ENCODE measurements around the gene FIGNL1. TPM values are rescaled to one million over a fixed set of nuclear protein-coding genes. Genes with fewer than 3 reads are reported as not detected.

Gene FIGNL1, protein sequence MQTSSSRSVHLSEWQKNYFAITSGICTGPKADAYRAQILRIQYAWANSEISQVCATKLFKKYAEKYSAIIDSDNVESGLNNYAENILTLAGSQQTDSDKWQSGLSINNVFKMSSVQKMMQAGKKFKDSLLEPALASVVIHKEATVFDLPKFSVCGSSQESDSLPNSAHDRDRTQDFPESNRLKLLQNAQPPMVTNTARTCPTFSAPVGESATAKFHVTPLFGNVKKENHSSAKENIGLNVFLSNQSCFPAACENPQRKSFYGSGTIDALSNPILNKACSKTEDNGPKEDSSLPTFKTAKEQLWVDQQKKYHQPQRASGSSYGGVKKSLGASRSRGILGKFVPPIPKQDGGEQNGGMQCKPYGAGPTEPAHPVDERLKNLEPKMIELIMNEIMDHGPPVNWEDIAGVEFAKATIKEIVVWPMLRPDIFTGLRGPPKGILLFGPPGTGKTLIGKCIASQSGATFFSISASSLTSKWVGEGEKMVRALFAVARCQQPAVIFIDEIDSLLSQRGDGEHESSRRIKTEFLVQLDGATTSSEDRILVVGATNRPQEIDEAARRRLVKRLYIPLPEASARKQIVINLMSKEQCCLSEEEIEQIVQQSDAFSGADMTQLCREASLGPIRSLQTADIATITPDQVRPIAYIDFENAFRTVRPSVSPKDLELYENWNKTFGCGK
- 10 to 100 TPM; 39.7 to 41.2 TPM for total RNA-seq

- peaks cover 46% of the 10 kb centered on the region for H3K4me1 Mint-ChIP-seq
- H3K27me3 Mint-ChIP-seq, result peaks cover 7% of the 10 kb centered on the region
- peak within 1 kb of the TSS; percentile 61 for H3K27ac Mint-ChIP-seq
- peak within 1 kb of the TSS; percentile 91 for H3K4me3 Mint-ChIP-seq
- no peaks in the 10 kb centered on the region for H3K9me3 Mint-ChIP-seq
- POLR2A ChIA-PET, result interaction anchor here (0.6 to 2.6 kb wide), 18 partner anchors 10 to 290 kb away, joined by 3 to 13 read pairs (median 4); no protein-coding TSS in a partner anchor
- H3K36me3 Mint-ChIP-seq (ENCODE audit: low read depth), result peaks cover 25% of the 10 kb centered on the region
- CTCF ChIA-PET, result interaction anchor here (1.3 to 3.8 kb wide), 5 partner anchors 17 to 711 kb away, joined by 3 to 21 read pairs (median 4); partner anchors contain the start of gene ZPBP
- DNase-seq, result peak; percentile 87
Measured at GRCh38 chr7:50449881-50450589, at the start of gene FIGNL1. FIGNL1 (minus strand) TSS chr7:50450350; CDS start chr7:50447287, 3,063 bp downstream.

DNA sequence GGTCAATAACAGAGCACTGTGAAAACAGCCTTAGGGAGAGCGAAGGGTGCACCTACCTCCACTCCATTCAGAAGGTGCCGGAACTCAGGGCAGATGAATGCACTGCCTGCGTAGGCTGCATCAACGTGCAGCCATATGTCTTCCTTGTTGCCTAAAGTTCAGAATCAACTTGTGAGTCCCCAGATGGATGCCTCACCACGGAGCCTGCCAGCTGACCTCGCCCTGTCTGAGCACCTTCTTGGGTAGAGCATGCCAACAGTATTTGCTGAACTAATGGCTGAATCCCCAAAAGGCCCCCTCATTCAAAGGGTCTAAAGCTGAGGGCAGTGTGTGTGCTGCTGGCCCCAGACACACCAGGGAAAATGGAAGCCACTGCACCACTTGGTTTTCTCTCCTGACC is 48.9 kb upstream of the FIGNL1 start:
- Mint-ChIP-seq H3K4me3 (no peak overlapping the region), H3K27ac (no peak overlapping the region), H3K4me1 (peaks cover 10% of the 10 kb centered on the region), H3K9me3 (no peaks in the 10 kb centered on the region), H3K27me3 (peaks cover 30% of the 10 kb centered on the region), H3K36me3 (ENCODE audit: low read depth) (no peaks in the 10 kb centered on the region)
- ChIA-PET POLR2A (no interaction called here), CTCF (interaction anchor here (0.7 kb wide), 1 partner anchor 135 kb away, joined by 3 read pairs; no protein-coding TSS in a partner anchor)
- no peak for DNase-seq

DNA sequence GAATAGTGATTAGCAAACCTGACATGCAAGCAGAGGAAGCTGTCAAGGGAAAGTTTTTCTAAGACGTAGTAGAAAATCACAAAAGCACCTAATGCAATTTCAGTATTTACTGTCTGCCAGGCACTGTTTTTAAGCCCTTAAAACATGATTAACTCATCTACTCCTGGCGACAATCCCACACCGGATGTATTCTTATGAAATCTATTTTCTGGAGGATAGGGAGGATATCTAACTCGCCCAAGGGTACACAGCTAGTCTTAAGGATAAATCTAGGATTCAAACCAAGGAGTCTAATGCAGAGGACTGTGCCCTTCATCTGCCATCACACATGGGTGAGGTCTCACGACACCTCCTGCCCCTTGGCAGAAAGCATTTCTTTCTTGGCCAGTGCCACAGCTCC is 47.8 kb upstream of the FIGNL1 start:
- ChIA-PET CTCF (interaction anchor here (1.2 kb wide), 2 partner anchors 181 to 665 kb away, joined by 3 read pairs; no protein-coding TSS in a partner anchor), POLR2A (no interaction called here)
- H3K4me3 Mint-ChIP-seq, result no peak overlapping the region
- DNase-seq, result no peak
- peaks cover 32% of the 10 kb centered on the region for H3K27me3 Mint-ChIP-seq
- no peaks in the 10 kb centered on the region for H3K36me3 Mint-ChIP-seq (ENCODE audit: low read depth)
- H3K9me3 Mint-ChIP-seq, result no peaks in the 10 kb centered on the region
- no peak overlapping the region for H3K27ac Mint-ChIP-seq
- H3K4me1 Mint-ChIP-seq, result peaks cover 15% of the 10 kb centered on the region

GRCh38 chr7:50497068-50497642 is 47.0 kb upstream of the FIGNL1 start:
- Mint-ChIP-seq H3K4me1 (peaks cover 15% of the 10 kb centered on the region), H3K27ac (no peak overlapping the region), H3K4me3 (no peak overlapping the region), H3K36me3 (ENCODE audit: low read depth) (no peaks in the 10 kb centered on the region), H3K27me3 (peaks cover 30% of the 10 kb centered on the region), H3K9me3 (no peaks in the 10 kb centered on the region)
- no peak for DNase-seq
- ChIA-PET POLR2A (no interaction called here), CTCF (interaction anchor here (0.9 to 1.7 kb wide), 5 partner anchors 12 to 665 kb away, joined by 3 to 5 read pairs (median 3); no protein-coding TSS in a partner anchor)

DNA sequence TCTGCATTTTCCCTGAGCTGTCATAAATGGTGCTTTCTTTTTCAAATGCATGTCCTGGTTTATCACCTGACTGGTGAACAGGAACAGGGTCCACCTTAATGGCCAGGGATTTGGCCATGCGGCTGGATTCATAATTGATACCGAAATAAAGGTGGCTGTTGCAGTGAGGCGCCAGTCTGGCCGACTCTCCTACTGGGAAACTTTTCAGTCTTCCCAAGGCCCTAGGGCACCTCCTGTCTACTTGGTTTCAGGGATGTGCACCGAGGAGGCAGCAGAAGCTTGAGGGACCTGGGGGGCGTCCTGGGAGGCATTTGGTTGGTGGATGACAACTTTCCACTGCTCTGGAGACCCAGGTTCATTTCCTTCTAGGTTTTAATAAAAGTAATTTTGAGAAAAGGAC is 46.4 kb upstream of the FIGNL1 start:
- H3K27me3 Mint-ChIP-seq, result peaks cover 33% of the 10 kb centered on the region
- no peak for DNase-seq
- H3K9me3 Mint-ChIP-seq, result no peaks in the 10 kb centered on the region
- no peak overlapping the region for H3K4me3 Mint-ChIP-seq
- no peaks in the 10 kb centered on the region for H3K36me3 Mint-ChIP-seq (ENCODE audit: low read depth)
- H3K4me1 Mint-ChIP-seq, result peaks cover 15% of the 10 kb centered on the region
- POLR2A ChIA-PET, result no interaction called here
- H3K27ac Mint-ChIP-seq, result no peak overlapping the region
- CTCF ChIA-PET, result interaction anchor here (0.9 to 1.7 kb wide), 3 partner anchors 11 to 137 kb away, joined by 3 to 5 read pairs (median 3); no protein-coding TSS in a partner anchor

- Mint-ChIP-seq H3K27ac (no peak overlapping the region), H3K27me3 (peaks cover 38% of the 10 kb centered on the region), H3K9me3 (no peaks in the 10 kb centered on the region), H3K36me3 (ENCODE audit: low read depth) (no peaks in the 10 kb centered on the region), H3K4me1 (peaks cover 15% of the 10 kb centered on the region), H3K4me3 (no peak overlapping the region)
- POLR2A ChIA-PET, result no interaction called here
- no peak for DNase-seq
- CTCF ChIA-PET, result interaction anchor here (1.7 kb wide), 1 partner anchor 28 kb away, joined by 5 read pairs; no protein-coding TSS in a partner anchor
Measured at GRCh38 chr7:50495746-50496145, 45.6 kb upstream of the FIGNL1 start.

DNA sequence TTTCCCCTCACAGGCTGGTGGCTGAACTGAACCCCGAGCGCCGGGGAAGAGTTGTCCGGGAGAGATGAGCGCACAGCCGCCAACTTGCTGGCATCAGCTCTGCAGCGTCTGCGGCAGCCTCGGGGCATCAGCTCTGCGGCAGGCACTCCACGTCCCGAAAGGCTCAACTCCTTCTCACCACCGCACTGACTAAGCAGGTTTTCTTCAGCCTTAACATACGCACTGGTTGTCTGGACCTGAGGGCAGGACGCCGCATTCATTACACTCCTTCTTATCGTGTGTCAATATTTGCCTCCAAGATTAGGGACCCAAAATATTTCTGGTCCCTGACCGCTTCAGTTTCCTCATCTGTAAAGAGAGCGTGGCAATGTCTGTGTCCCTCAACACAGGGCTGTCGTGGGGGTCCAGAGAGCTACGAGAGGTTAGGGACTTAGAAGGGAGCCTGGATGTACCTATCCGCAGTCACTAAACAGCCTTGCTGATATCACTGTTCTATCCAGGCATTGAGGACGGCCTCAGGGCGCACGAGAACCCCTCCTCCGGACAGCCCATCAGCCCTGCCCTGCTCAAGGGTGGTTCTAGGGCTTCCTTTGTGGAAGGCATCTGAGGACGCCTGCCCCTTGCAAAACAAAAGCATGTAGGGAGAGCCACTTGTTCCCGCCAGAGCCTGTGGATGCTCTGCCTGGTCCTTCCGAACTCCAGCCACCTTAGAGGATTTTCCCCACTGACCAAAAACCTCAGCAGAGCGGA is 42.8 kb upstream of the FIGNL1 start:
- H3K9me3 Mint-ChIP-seq, result no peaks in the 10 kb centered on the region
- H3K4me3 Mint-ChIP-seq, result no peak overlapping the region
- no peak for DNase-seq
- CTCF ChIA-PET, result no interaction called here
- peaks cover 15% of the 10 kb centered on the region for H3K4me1 Mint-ChIP-seq
- H3K27ac Mint-ChIP-seq, result no peak overlapping the region
- H3K36me3 Mint-ChIP-seq (ENCODE audit: low read depth), result no peaks in the 10 kb centered on the region
- POLR2A ChIA-PET, result no interaction called here
- peaks cover 32% of the 10 kb centered on the region for H3K27me3 Mint-ChIP-seq

GRCh38 chr7:50491943-50492342 is 41.8 kb upstream of the FIGNL1 start:
- H3K4me1 Mint-ChIP-seq, result peaks cover 8% of the 10 kb centered on the region
- no peaks in the 10 kb centered on the region for H3K9me3 Mint-ChIP-seq
- H3K27me3 Mint-ChIP-seq, result peaks cover 22% of the 10 kb centered on the region
- POLR2A ChIA-PET, result no interaction called here
- no peak overlapping the region for H3K4me3 Mint-ChIP-seq
- H3K36me3 Mint-ChIP-seq (ENCODE audit: low read depth), result no peaks in the 10 kb centered on the region
- CTCF ChIA-PET, result interaction anchor here (1.1 kb wide), 1 partner anchor 102 kb away, joined by 3 read pairs; no protein-coding TSS in a partner anchor
- no peak for DNase-seq
- no peak overlapping the region for H3K27ac Mint-ChIP-seq

GRCh38 chr7:50491209-50491608 is 41.1 kb upstream of the FIGNL1 start:
- CTCF ChIA-PET, result interaction anchor here (1.1 kb wide), 1 partner anchor 103 kb away, joined by 3 read pairs; no protein-coding TSS in a partner anchor
- no peaks in the 10 kb centered on the region for H3K36me3 Mint-ChIP-seq (ENCODE audit: low read depth)
- peaks cover 5% of the 10 kb centered on the region for H3K4me1 Mint-ChIP-seq
- POLR2A ChIA-PET, result no interaction called here
- H3K4me3 Mint-ChIP-seq, result no peak overlapping the region
- H3K27me3 Mint-ChIP-seq, result peaks cover 18% of the 10 kb centered on the region
- H3K27ac Mint-ChIP-seq, result no peak overlapping the region
- DNase-seq, result no peak
- H3K9me3 Mint-ChIP-seq, result no peaks in the 10 kb centered on the region

- ChIA-PET POLR2A (no interaction called here), CTCF (no interaction called here)
- Mint-ChIP-seq H3K36me3 (ENCODE audit: low read depth) (no peaks in the 10 kb centered on the region), H3K27me3 (peaks cover 18% of the 10 kb centered on the region), H3K9me3 (no peaks in the 10 kb centered on the region), H3K4me1 (peaks cover 2% of the 10 kb centered on the region), H3K4me3 (no peak overlapping the region), H3K27ac (no peak overlapping the region)
- DNase-seq, result no peak
Measured at GRCh38 chr7:50488379-50488778, 38.2 kb upstream of the FIGNL1 start.

- Mint-ChIP-seq H3K27ac (no peak overlapping the region), H3K4me3 (no peak overlapping the region), H3K27me3 (peaks cover 17% of the 10 kb centered on the region), H3K9me3 (no peaks in the 10 kb centered on the region), H3K4me1 (no peaks in the 10 kb centered on the region), H3K36me3 (ENCODE audit: low read depth) (no peaks in the 10 kb centered on the region)
- CTCF ChIA-PET, result interaction anchor here (1.3 kb wide), 1 partner anchor 18 kb away, joined by 8 read pairs; no protein-coding TSS in a partner anchor
- DNase-seq, result no peak
- POLR2A ChIA-PET, result no interaction called here
Measured at GRCh38 chr7:50486512-50486911, 36.4 kb upstream of the FIGNL1 start.

- CTCF ChIA-PET, result no interaction called here
- H3K4me3 Mint-ChIP-seq, result no peak overlapping the region
- peaks cover 10% of the 10 kb centered on the region for H3K27me3 Mint-ChIP-seq
- H3K4me1 Mint-ChIP-seq, result no peaks in the 10 kb centered on the region
- H3K9me3 Mint-ChIP-seq, result no peaks in the 10 kb centered on the region
- no peak for DNase-seq
- no peaks in the 10 kb centered on the region for H3K36me3 Mint-ChIP-seq (ENCODE audit: low read depth)
- POLR2A ChIA-PET, result no interaction called here
- H3K27ac Mint-ChIP-seq, result no peak overlapping the region
Measured at GRCh38 chr7:50481867-50482266, 31.7 kb upstream of the FIGNL1 start.
